GM23338 (cell line): ENCODE data around the gene CEP19. TPM values are rescaled to one million over a fixed set of nuclear protein-coding genes. Genes with fewer than 3 reads are reported as not detected.

Experiments used
- ATAC-seq: fragments of 200-7000 bp; cut with Tn5 transposase; 3 replicates; pipeline ENCODE4 v1.9.1; 2020
- DNase-seq: peaks from one replicate; pipeline ENCODE4 v3.0.0-alpha.2; 2015; ENCODE audit warnings: low spot score
- H2AFZ ChIP-seq: fragments of 200-600 bp; sonication (generic); 2 replicates; pipeline ENCODE4 v1.8.0; 2016; ENCODE audit warnings: antibody characterized with exemption, mild to moderate bottlenecking, moderate library complexity
- H3F3A ChIP-seq: fragments of 200-600 bp; sonication (generic); replicated peaks from 2 replicates; pipeline ENCODE4 v1.8.0; 2017; ENCODE audit warnings: antibody characterized with exemption, mixed run types, low read depth
- H3K27ac ChIP-seq: fragments of 200-600 bp; sonication (generic); 2 replicates; pipeline ENCODE4 v1.6.1; 2016; ENCODE audit warnings: low read depth
- H3K27me3 ChIP-seq: fragments of 200-600 bp; sonication (generic); 2 replicates; pipeline ENCODE4 v1.8.0; 2016; ENCODE audit warnings: mild to moderate bottlenecking, mixed run types, moderate library complexity; ENCODE audit not compliant: insufficient read depth
- H3K36me3 ChIP-seq: fragments of 200-600 bp; sonication (generic); 2 replicates; pipeline ENCODE4 v1.8.0; 2016; ENCODE audit warnings: mild to moderate bottlenecking; ENCODE audit not compliant: insufficient read depth
- H3K4me1 ChIP-seq: fragments of 200-600 bp; sonication (generic); 2 replicates; pipeline ENCODE4 v1.8.0; 2016; ENCODE audit warnings: mild to moderate bottlenecking, moderate library complexity; ENCODE audit not compliant: insufficient read depth
- H3K4me2 ChIP-seq: fragments of 200-600 bp; sonication (generic); 2 replicates; pipeline ENCODE4 v1.7.1; 2017; ENCODE audit warnings: mixed run types
- H3K4me3 ChIP-seq: fragments of 200-600 bp; sonication (generic); 2 replicates; pipeline ENCODE4 v1.6.1; 2016; ENCODE audit warnings: mixed run types
- H3K79me2 ChIP-seq: fragments of 200-600 bp; sonication (generic); replicated peaks from 2 replicates; pipeline ENCODE4 v1.8.0; 2017; ENCODE audit warnings: mild to moderate bottlenecking; ENCODE audit not compliant: insufficient read depth
- H3K9me2 ChIP-seq: fragments of 200-600 bp; sonication (generic); 2 replicates; pipeline ENCODE4 v1.8.0; 2017; ENCODE audit not compliant: insufficient read depth
- H4K20me1 ChIP-seq: fragments of 200-600 bp; sonication (generic); replicated peaks from 2 replicates; pipeline ENCODE4 v1.8.0; 2017; ENCODE audit warnings: mild to moderate bottlenecking; ENCODE audit not compliant: insufficient read depth
- H3K27ac Mint-ChIP-seq: 2 replicates; pipeline ENCODE4 v1.8.0; 2020; ENCODE audit warnings: inconsistent platforms, mild to moderate bottlenecking, moderate library complexity, mixed read lengths
- H3K27me3 Mint-ChIP-seq: 3 replicates; pipeline ENCODE4 v1.8.0; 2022; ENCODE audit warnings: low read depth, mild to moderate bottlenecking, moderate library complexity, mixed read lengths, inconsistent platforms; ENCODE audit not compliant: insufficient read depth, poor library complexity
- H3K36me3 Mint-ChIP-seq: 3 replicates; pipeline ENCODE4 v1.8.0; 2021; ENCODE audit warnings: low read depth, mild to moderate bottlenecking, inconsistent platforms, moderate library complexity, mixed read lengths
- H3K4me1 Mint-ChIP-seq: 3 replicates; pipeline ENCODE4 v1.8.0; 2020; ENCODE audit warnings: mild to moderate bottlenecking, inconsistent platforms, mixed read lengths
- H3K4me3 Mint-ChIP-seq: 3 replicates; pipeline ENCODE4 v1.8.0; 2021; ENCODE audit warnings: moderate library complexity, mild to moderate bottlenecking, inconsistent platforms, mixed read lengths
- H3K9me3 Mint-ChIP-seq: 3 replicates; pipeline ENCODE4 v1.8.0; 2020; ENCODE audit warnings: moderate library complexity, mild to moderate bottlenecking, inconsistent platforms, mixed read lengths
- CREB1 ChIP-seq: fragments of 250-450 bp; sonication (Bioruptor Pico); IDR thresholded peaks from 2 replicates; pipeline ENCODE4 v1.5.0; 2020; ENCODE audit warnings: low read depth, mild to moderate bottlenecking, moderate library complexity
- EZH2 ChIP-seq: fragments of 200-600 bp; sonication (generic); IDR thresholded peaks from one replicate; pipeline ENCODE4 v1.8.0; 2017; ENCODE audit warnings: antibody characterized with exemption, mild to moderate bottlenecking, low read depth; ENCODE audit not compliant: unreplicated experiment
- EZH2phosphoT487 ChIP-seq: fragments of 200-600 bp; sonication (generic); IDR thresholded peaks from one replicate; pipeline ENCODE4 v1.8.1; 2018; ENCODE audit warnings: antibody characterized with exemption; ENCODE audit not compliant: unreplicated experiment
- JUNB ChIP-seq: IDR thresholded peaks from one replicate; pipeline ENCODE4 v1.6.1; 2016; ENCODE audit warnings: antibody characterized with exemption; ENCODE audit not compliant: unreplicated experiment
- NANOG ChIP-seq: IDR thresholded peaks from 2 replicates; pipeline ENCODE4 v1.6.1; 2016; ENCODE audit warnings: antibody characterized with exemption, borderline replicate concordance
- POLR2AphosphoS5 ChIP-seq: IDR thresholded peaks from 2 replicates; pipeline ENCODE4 v1.6.1; 2016; ENCODE audit warnings: antibody characterized with exemption, low read depth
- REST ChIP-seq: IDR thresholded peaks from one replicate; pipeline ENCODE4 v1.6.1; 2018; ENCODE audit warnings: antibody characterized with exemption; ENCODE audit not compliant: unreplicated experiment
- STAT1 ChIP-seq: IDR thresholded peaks from one replicate; pipeline ENCODE4 v1.6.1; 2016; ENCODE audit warnings: antibody characterized with exemption; ENCODE audit not compliant: unreplicated experiment
- ZNF114 ChIP-seq: fragments of 250-450 bp; sonication (Bioruptor Pico); IDR thresholded peaks from 2 replicates; pipeline ENCODE4 v1.5.0; 2020; ENCODE audit warnings: mild to moderate bottlenecking, moderate library complexity
- ZNF331 ChIP-seq: fragments of 250-450 bp; sonication (Bioruptor Pico); IDR thresholded peaks from 2 replicates; pipeline ENCODE4 v1.5.0; 2020; ENCODE audit warnings: low read depth, mild to moderate bottlenecking, moderate library complexity
- polyA plus RNA-seq: library from polyadenylated mRNA; unstranded; fragments of >200 nt; fragmentation: Nextera tagmentation; extraction: Ambion mirVana; gene quantifications from 2 replicates; pipeline ENCODE4 v1.2.1, GENCODE V29; 2016
- total RNA-seq: library from RNA; depleted of rRNA; stranded (reverse); fragments of >200 nt; shearing (Covaris generic); gene quantifications from 2 replicates; pipeline ENCODE4 v1.2.3, GENCODE V29; 2014
- TF ChIP-seq, protein P1 (sequence below): fragments of 250-450 bp; sonication (Bioruptor Pico); IDR thresholded peaks from 2 replicates; pipeline ENCODE4 v1.5.0; 2020; ENCODE audit warnings: mild to moderate bottlenecking, moderate library complexity
- TF ChIP-seq, protein P2 (sequence below), 2 experiments: fragments of 200-600 bp in 1 of 2; sonication (generic) in 1 of 2; conservative IDR thresholded peaks; 2 replicates each; pipeline versions ENCODE4 v1.5.1 to v1.6.1; 2016 to 2017; ENCODE audit warnings: antibody characterized with exemption in 2 of 2, low read depth in 2 of 2, mild to moderate bottlenecking in 2 of 2, moderate library complexity in 1 of 2

Gene CEP19
- total and polyA plus RNA-seq, 2 experiments from 2014 or later = 1.6 to 2.5 TPM

GRCh38 chr3:196694941-196695848 is 16.9 kb downstream of the CEP19 start (continued):
- TF ChIP-seq, protein P1, sequence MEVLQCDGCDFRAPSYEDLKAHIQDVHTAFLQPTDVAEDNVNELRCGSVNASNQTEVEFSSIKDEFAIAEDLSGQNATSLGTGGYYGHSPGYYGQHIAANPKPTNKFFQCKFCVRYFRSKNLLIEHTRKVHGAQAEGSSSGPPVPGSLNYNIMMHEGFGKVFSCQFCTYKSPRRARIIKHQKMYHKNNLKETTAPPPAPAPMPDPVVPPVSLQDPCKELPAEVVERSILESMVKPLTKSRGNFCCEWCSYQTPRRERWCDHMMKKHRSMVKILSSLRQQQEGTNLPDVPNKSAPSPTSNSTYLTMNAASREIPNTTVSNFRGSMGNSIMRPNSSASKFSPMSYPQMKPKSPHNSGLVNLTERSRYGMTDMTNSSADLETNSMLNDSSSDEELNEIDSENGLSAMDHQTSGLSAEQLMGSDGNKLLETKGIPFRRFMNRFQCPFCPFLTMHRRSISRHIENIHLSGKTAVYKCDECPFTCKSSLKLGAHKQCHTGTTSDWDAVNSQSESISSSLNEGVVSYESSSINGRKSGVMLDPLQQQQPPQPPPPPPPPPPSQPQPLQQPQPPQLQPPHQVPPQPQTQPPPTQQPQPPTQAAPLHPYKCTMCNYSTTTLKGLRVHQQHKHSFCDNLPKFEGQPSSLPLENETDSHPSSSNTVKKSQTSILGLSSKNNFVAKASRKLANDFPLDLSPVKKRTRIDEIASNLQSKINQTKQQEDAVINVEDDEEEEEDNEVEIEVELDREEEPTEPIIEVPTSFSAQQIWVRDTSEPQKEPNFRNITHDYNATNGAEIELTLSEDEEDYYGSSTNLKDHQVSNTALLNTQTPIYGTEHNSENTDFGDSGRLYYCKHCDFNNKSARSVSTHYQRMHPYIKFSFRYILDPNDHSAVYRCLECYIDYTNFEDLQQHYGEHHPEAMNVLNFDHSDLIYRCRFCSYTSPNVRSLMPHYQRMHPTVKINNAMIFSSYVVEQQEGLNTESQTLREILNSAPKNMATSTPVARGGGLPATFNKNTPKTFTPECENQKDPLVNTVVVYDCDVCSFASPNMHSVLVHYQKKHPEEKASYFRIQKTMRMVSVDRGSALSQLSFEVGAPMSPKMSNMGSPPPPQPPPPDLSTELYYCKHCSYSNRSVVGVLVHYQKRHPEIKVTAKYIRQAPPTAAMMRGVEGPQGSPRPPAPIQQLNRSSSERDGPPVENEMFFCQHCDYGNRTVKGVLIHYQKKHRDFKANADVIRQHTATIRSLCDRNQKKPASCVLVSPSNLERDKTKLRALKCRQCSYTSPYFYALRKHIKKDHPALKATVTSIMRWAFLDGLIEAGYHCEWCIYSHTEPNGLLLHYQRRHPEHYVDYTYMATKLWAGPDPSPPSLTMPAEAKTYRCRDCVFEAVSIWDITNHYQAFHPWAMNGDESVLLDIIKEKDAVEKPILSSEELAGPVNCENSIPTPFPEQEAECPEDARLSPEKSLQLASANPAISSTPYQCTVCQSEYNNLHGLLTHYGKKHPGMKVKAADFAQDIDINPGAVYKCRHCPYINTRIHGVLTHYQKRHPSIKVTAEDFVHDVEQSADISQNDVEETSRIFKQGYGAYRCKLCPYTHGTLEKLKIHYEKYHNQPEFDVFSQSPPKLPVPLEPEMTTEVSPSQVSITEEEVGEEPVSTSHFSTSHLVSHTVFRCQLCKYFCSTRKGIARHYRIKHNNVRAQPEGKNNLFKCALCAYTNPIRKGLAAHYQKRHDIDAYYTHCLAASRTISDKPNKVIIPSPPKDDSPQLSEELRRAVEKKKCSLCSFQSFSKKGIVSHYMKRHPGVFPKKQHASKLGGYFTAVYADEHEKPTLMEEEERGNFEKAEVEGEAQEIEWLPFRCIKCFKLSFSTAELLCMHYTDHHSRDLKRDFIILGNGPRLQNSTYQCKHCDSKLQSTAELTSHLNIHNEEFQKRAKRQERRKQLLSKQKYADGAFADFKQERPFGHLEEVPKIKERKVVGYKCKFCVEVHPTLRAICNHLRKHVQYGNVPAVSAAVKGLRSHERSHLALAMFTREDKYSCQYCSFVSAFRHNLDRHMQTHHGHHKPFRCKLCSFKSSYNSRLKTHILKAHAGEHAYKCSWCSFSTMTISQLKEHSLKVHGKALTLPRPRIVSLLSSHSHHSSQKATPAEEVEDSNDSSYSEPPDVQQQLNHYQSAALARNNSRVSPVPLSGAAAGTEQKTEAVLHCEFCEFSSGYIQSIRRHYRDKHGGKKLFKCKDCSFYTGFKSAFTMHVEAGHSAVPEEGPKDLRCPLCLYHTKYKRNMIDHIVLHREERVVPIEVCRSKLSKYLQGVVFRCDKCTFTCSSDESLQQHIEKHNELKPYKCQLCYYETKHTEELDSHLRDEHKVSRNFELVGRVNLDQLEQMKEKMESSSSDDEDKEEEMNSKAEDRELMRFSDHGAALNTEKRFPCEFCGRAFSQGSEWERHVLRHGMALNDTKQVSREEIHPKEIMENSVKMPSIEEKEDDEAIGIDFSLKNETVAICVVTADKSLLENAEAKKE (CRISPR knock-in tag) = no peak
- TF ChIP-seq ZNF114 (CRISPR knock-in tag) (no peak), JUNB (no peak), POLR2AphosphoS5 (no peak), CREB1 (CRISPR knock-in tag) (no peak), EZH2 (no peak), ZNF331 (no peak), STAT1 (no peak)

DNA sequence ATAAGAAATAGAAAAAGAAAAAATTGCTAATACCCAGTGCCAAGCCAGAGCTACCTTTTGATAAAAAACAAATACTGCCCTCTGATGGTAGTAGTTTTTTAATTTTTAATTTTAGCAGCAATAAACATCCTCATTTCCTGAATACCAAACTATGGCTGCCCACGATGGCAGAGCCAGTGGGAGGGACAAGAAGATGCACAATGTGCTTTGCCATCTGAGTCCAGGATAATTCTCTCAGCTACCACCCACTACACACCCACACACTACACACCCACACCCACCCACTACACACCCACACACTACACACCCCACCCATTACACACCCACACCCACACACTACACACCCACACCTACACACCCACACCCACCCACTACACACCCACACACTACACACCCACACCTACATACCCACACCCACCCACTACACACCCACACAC is 17.8 kb downstream of the CEP19 start:
- no peaks in the 10 kb centered on the region for H3K36me3 ChIP-seq
- H3K79me2 ChIP-seq = no peaks in the 10 kb centered on the region
- H3K4me2 ChIP-seq = no peak overlapping the region
- no peak overlapping the region for H3K27ac ChIP-seq
- no peaks in the 10 kb centered on the region for H3K4me1 ChIP-seq
- TF ChIP-seq, protein P2, sequence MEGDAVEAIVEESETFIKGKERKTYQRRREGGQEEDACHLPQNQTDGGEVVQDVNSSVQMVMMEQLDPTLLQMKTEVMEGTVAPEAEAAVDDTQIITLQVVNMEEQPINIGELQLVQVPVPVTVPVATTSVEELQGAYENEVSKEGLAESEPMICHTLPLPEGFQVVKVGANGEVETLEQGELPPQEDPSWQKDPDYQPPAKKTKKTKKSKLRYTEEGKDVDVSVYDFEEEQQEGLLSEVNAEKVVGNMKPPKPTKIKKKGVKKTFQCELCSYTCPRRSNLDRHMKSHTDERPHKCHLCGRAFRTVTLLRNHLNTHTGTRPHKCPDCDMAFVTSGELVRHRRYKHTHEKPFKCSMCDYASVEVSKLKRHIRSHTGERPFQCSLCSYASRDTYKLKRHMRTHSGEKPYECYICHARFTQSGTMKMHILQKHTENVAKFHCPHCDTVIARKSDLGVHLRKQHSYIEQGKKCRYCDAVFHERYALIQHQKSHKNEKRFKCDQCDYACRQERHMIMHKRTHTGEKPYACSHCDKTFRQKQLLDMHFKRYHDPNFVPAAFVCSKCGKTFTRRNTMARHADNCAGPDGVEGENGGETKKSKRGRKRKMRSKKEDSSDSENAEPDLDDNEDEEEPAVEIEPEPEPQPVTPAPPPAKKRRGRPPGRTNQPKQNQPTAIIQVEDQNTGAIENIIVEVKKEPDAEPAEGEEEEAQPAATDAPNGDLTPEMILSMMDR (conservative IDR thresholded peaks at IDR 0.05; ENCODE audit: low read depth in 2 of 2) = no peak; a peak in 1 of 4 replicates
- TF ChIP-seq EZH2phosphoT487 = no peak
- no peak for TF ChIP-seq REST
- no peak for TF ChIP-seq STAT1
- TF ChIP-seq JUNB = no peak
- TF ChIP-seq ZNF331 = no peak
- no peak for TF ChIP-seq CREB1 (CRISPR knock-in tag)
- no peak for TF ChIP-seq NANOG
- no peak for TF ChIP-seq EZH2
- no peak for TF ChIP-seq POLR2AphosphoS5
- ATAC-seq (no peak), DNase-seq (no peak)
- peaks cover 6% of the 10 kb centered on the region; the same call in 1 of the 2 replicates for H3F3A ChIP-seq
- Mint-ChIP-seq H3K4me1 (no peaks in the 10 kb centered on the region), H3K36me3 (no peaks in the 10 kb centered on the region), H3K27ac (no peak overlapping the region), H3K27me3 (peaks cover 1% of the 10 kb centered on the region), H3K4me3 (no peak overlapping the region), H3K9me3 (no peaks in the 10 kb centered on the region)
- no peaks in the 10 kb centered on the region for H3K9me2 ChIP-seq
- no peaks in the 10 kb centered on the region for H3K27me3 ChIP-seq
- H2AFZ ChIP-seq = no peak overlapping the region
- H3K4me3 ChIP-seq = no peak overlapping the region
- no peaks in the 10 kb centered on the region for H4K20me1 ChIP-seq
